Panc1 (cell line): Measurements from ENCODE around the gene GMPR2.

ENCODE experiments used
- CTCF ChIP-seq: fragments of 450-650 bp; IDR thresholded peaks from 2 replicates; pipeline ENCODE4 v1.5.1; 2017; ENCODE audit warnings: mild to moderate bottlenecking
- POLR2AphosphoS5 ChIP-seq: IDR thresholded peaks from 2 replicates; pipeline ENCODE4 v1.6.1; 2012; ENCODE audit warnings: mild to moderate bottlenecking, low read depth, low read length, moderate library complexity
- REST ChIP-seq, 2 experiments: IDR thresholded peaks; 2 replicates each; pipeline ENCODE4 v1.6.1; 2011 to 2012; ENCODE audit warnings: low read depth in 2 of 2, control low read depth in 1 of 2, low read length in 1 of 2, mild to moderate bottlenecking in 1 of 2, moderate library complexity in 1 of 2; ENCODE audit not compliant: insufficient read depth in 1 of 2

GRCh38 chr14:24231263-24232120 lies 1.2 kb upstream of the GMPR2 start:
- TF ChIP-seq CTCF, result no peak
- no peak for TF ChIP-seq POLR2AphosphoS5
- TF ChIP-seq REST (IDR thresholded peaks at IDR 0.05; ENCODE audit: insufficient read depth in 1 of 2, low read depth in 2 of 2, low read length in 1 of 2), result no peak
